ENCODE data around the gene MYL10.

- no peak for TF ChIP-seq CTCF (IDR thresholded peaks at IDR 0.05 in 4 of 5, conservative IDR thresholded peaks at IDR 0.05 in 1 of 5)
- no peak for TF ChIP-seq POLR2A (IDR thresholded peaks at IDR 0.05)
Measured at GRCh38 chr7:101599787-101600186, 29.3 kb downstream of the MYL10 start.
